Astrocyte of the cerebellum (primary cell): Measurements from ENCODE around the gene CCDC167.

Experiments used
- DNase-seq: peaks from one replicate; pipeline ENCODE4 v3.0.0-alpha.2; 2011; ENCODE audit warnings: low read depth
- H3K4me3 ChIP-seq: 2 replicates; pipeline ENCODE4 v1.5.1; 2011; ENCODE audit warnings: mild to moderate bottlenecking, low read depth, low read length, moderate library complexity
- in situ Hi-C: cut with HindIII; loops from 2 replicates; pipeline ENCODE4 v1.10.0; 2017; ENCODE audit warnings: low sequenced_read_pairs
- TF ChIP-seq, protein P1 (sequence below): IDR thresholded peaks from 2 replicates; pipeline ENCODE4 v1.5.1; 2012; ENCODE audit warnings: low read length, low read depth, moderate library complexity, mild to moderate bottlenecking; ENCODE audit errors: missing control alignments

The CCDC167 gene

DNA sequence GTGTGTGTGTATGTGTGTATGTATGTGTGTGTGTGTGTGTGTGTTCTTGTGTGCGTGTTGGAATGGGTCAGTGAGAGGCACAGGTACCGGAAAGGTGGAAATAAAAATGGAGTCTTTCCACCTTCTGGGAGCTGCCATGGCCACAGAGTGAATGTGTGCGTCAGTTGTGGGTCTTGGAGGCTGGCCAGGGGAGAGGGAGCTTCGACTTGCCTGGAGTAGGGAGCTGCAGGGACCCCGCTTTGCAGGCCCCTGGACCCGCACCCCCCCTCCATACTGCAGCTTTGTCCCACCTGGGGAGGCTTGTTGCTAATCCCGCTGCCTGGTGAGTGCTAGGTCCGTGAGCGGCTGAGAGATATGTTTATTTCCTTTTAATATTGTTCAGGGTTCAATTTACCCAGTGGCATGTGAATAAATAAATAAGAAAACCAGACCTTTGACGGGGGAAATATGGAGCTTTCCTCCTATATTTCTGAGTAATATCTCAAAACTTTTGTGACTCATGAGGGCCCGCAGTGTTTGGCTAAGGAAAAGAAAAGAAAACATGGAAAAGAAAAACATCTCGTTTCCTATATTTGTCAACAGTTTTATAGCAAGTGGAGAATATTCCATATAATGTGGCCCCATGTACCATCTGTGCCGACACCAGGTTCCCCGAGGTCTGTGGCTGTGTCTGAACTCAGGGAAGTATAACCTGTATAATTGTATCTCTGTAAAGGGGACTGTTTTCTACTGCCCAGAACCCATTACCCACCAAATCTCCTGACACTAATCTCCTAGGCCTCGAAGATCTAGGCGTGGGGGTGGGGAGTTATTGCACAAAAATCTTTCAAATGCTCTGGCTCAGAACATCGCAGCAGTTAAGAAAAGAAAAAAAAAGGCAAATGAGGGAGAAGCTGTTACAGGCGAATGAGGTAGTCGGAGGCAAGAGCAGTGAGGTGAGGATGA is 24.6 kb upstream of the CCDC167 start:
- no peak overlapping the region for H3K4me3 ChIP-seq
- peak; percentile 13 for DNase-seq
- in situ Hi-C loops: no loop called here
- TF ChIP-seq, protein P1, sequence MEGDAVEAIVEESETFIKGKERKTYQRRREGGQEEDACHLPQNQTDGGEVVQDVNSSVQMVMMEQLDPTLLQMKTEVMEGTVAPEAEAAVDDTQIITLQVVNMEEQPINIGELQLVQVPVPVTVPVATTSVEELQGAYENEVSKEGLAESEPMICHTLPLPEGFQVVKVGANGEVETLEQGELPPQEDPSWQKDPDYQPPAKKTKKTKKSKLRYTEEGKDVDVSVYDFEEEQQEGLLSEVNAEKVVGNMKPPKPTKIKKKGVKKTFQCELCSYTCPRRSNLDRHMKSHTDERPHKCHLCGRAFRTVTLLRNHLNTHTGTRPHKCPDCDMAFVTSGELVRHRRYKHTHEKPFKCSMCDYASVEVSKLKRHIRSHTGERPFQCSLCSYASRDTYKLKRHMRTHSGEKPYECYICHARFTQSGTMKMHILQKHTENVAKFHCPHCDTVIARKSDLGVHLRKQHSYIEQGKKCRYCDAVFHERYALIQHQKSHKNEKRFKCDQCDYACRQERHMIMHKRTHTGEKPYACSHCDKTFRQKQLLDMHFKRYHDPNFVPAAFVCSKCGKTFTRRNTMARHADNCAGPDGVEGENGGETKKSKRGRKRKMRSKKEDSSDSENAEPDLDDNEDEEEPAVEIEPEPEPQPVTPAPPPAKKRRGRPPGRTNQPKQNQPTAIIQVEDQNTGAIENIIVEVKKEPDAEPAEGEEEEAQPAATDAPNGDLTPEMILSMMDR: no peak

DNA sequence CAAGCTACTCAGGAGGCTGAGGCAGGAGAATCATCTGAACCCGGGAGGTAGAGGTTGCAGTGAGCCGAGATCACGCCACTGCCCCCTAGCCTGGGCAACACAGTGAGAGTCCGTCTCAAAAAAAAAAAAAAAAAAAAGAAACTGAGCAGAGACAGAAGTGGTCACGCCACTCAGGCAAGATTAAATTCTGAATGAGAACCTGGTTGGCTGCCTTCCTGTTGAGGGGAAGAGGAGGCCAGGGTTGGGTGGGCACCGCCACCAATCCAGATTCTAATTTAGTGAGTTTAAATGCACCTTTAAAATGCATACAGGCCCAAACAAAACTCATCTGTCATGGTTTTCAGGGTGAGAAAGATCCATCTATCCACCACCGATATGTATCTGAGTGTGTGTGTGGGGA is 23.7 kb upstream of the CCDC167 start:
- TF ChIP-seq, protein P1: no peak
- no peak for DNase-seq
- no peak overlapping the region for H3K4me3 ChIP-seq
- in situ Hi-C loops: no loop called here

DNA sequence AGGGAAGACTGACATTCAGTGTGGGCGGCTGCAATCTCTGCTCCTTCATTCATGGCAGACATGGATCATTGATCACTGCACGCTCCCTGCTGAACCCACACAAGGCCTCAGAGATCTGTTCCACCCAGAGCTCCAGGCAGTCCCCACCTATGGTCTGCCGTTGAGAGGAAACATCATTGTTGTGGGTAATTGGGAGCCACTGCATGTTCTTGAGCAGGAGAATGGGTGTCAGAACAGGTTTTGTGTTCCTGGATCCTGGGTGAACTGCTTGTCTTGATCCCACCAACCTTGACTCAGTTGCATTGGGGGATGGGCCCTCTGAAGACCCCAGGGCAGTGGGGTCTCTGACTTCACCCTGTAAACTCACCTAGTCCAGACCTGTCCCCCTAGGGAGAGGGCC is 23.1 kb upstream of the CCDC167 start:
- in situ Hi-C loops: no loop called here
- H3K4me3 ChIP-seq: no peak overlapping the region
- TF ChIP-seq, protein P1: no peak
- DNase-seq: no peak

DNA sequence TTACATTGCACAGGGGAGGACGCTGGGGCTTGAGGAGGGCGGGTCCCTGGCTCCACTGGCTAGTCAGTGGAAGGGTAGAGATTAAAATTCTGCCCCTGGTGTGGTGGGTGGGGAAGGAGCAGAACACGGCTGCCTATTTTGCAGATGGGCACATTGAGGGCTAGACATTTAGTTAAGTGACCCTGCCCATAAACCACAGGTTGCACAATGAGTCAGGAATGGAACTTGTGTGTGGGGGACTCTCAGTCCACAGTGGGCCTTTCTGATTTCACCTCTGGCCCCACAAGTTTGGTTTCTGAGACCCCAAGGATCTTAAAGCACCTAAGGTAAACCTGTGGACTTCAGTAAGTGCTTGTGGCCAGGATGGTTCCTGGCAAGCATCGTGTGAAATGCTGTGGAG is 22.0 kb upstream of the CCDC167 start:
- TF ChIP-seq, protein P1: no peak
- no peak overlapping the region for H3K4me3 ChIP-seq
- DNase-seq: no peak
- in situ Hi-C loops: no loop called here

DNA sequence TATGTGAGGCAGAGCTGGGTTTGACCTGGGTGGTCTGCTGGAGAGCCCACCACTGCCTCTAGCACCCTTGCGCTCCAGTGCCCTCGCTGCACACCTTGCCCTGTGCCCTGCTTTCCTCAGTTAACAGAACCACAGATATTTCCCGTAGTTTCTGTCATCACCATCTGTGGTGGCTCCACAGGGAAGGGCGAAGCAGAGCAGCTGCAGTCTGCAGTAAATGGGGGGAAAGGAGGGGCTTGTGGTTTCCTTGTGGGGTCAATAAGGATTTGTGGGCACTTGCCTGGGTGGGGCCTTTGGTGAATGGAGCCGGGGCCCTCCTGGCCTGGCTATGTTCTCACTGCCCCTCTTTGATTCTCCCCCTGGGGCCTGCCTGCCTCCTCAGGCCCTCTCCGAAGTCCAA is 21.2 kb upstream of the CCDC167 start:
- H3K4me3 ChIP-seq: no peak overlapping the region
- TF ChIP-seq, protein P1: no peak
- no peak for DNase-seq
- in situ Hi-C loops: no loop called here

DNA sequence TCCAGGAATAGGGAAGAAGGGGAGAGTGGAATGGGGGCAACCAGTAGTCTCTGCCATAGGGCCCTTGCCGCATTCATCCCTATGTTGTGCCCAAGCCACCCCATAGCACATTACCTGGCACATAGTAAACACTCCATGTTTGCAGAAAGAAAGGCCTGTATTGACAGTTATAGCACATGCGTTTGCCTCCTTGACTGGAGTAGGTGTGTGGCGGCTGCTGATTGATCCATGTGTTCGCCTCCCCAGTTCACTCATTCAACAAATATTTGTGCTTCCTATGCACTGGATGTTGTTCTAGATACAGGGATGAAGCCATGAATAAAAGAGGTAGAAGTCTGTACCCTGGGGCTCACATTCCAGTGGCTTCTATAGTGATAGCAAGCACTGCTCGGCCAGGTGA is 19.8 kb upstream of the CCDC167 start:
- no peak for DNase-seq
- in situ Hi-C loops: no loop called here
- TF ChIP-seq, protein P1: no peak
- H3K4me3 ChIP-seq: no peak overlapping the region
